GM10847 (cell line): ENCODE data around the gene PGGHG.

Experiments used
- POLR2A ChIP-seq: IDR thresholded peaks from 2 replicates; pipeline ENCODE4 v1.6.1; 2011; ENCODE audit not compliant: insufficient read length; ENCODE audit errors: extremely low read depth

The PGGHG gene

DNA sequence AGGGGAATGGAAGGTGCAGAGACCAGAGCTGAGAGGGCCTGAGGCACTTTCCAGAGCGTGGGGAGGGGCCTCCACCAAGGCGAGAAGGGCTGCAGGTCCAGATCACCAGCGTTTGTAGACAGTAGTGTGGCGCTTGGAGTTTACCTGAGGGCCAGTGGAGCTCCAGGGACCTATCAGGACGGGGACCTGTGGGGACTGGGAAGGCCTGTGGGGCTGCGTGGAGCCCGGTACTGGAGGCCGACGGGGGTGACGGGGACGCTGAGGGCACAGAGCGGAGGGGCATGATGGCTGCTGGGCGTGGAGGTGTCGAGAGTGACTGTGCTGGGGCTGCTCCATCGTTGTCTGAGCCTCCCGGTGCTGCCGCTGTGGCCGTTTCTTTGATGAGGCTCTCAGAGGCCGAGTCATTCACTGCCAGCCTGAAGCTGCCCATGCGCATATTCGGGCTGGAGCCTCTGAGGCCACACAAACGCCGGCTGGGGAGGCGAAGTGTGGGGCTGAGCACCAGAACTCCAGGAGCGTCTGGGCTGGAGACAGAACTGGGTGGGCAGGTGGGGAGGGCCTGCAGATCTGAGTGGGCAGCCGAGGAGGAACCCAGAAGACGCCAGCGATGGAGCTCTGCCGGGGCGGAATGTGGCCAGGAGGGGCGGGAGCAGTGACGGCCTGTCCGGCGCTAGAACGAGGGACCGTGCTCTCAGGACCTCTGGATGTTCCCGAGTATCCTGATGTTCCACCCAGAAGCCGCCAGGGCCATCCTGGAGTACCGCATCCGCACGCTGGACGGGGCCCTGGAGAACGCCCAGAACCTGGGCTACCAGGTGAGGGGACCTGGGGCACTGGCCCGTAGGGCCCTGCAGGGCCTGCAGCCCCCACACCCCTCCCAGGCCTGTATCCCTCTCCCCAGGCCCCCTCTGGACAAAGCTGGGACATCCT, 2.6 kb downstream of the PGGHG start:
- TF ChIP-seq POLR2A: no peak

DNA sequence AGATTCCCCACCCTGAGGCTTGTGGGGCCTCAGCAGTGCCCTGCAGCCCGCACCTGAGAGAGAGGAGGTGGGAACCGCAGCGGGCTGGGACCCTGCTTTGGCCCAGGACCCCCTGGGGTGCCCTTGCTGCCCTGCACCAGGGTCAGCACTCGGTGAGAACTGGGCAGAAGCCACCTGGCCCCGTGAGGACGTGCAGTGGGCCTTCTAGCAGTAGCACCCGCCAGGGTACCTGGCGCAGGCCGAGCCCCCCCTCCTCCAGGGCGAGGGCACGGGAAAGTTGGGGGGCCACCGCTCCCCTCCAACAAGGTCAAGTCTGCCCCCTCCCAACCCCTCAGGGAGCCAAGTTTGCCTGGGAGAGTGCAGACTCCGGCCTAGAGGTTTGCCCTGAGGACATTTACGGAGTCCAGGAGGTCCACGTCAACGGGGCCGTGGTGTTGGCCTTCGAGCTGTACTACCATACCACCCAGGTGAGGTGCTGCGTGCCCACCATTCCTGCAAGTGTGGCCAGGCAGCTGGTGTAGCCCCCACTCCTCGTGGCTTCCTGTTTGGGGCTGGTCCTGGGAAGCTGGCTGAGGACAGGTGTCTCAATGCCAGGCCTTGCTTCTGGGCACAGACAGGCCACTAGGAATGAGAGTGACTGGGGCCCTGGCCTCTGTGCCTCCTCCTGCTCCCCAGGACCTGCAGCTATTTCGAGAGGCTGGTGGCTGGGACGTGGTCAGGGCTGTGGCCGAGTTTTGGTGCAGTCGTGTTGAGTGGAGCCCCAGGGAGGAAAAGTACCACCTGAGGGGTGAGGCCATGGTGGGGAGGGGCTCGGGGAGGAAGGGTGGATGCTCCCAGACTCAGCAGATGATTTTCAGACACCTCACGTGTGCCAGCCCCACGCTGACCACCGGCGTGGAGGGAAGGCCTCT, 3.5 kb downstream of the PGGHG start:
- TF ChIP-seq POLR2A: no peak

DNA sequence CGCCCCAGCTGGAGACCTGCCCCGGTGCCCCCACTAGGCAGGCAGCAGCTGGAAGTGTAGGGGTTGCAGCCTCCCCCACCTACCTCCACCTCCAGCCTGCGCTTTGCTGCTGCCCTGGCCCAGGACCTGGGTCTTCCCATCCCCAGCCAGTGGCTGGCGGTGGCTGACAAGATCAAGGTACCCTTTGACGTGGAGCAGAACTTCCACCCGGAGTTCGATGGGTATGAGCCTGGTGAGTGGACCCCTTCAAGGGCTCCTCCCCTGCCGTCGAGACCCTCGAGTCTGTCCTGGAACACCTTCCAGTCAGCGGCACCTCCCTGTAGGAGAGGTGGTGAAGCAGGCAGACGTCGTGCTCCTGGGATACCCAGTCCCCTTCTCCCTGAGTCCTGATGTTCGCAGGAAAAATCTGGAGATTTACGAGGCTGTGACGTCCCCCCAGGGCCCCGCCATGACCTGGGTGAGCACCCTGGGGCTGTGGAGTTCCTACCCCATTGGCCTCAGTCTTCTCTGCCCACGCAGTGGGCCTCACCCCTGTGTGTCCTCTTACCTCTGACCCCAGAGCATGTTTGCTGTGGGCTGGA, 4.4 kb downstream of the PGGHG start:
- TF ChIP-seq POLR2A: no peak

DNA sequence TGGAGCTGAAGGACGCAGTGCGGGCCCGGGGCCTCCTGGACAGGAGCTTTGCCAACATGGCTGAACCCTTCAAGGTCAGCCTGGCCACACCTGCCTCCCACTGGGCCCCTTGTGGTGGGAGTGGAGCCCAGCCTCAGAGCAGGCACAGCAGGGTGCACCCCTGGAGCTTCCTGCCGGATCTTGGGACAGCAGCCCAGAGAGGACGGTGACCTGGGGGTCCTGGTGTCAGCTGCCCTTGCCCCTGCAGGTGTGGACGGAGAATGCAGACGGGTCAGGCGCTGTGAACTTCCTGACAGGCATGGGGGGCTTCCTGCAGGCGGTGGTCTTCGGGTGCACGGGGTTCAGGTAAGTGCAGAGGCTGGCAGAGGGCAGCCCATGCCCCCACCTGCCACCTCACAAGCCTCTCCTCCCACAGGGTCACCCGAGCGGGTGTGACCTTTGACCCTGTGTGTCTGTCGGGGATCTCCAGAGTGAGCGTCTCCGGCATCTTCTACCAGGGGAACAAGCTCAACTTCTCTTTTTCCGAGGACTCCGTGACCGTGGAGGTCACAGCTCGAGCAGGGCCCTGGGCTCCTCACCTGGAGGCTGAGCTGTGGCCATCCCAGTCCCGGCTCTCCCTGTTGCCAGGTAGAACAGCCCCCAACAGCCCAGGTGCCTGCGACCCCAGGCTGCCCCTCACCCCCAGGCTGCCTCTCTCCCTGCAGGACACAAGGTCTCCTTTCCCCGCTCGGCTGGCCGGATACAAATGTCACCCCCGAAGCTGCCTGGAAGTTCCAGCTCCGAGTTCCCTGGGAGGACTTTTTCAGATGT, 5.1 kb downstream of the PGGHG start:
- no peak for TF ChIP-seq POLR2A

DNA sequence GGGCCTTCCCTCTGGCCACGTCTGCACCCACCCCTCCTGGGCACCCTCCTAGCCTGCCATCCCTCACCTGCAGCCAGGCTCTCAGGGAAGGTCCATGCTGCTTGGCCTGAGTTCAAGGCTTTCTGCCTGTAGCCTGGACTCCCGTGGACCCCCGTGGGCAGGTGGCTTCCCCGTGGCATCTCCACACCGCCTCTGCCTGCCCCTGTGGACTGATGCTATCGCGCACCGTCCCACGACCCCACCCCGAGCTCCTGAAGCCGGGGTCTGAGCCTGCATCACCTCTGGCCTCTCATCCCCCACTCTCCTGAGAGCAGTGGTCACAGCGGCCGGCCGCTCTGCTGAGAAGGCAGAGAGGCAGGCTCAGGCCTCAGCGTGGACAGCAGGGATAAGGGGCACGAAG, 5.9 kb downstream of the PGGHG start:
- no peak for TF ChIP-seq POLR2A

DNA sequence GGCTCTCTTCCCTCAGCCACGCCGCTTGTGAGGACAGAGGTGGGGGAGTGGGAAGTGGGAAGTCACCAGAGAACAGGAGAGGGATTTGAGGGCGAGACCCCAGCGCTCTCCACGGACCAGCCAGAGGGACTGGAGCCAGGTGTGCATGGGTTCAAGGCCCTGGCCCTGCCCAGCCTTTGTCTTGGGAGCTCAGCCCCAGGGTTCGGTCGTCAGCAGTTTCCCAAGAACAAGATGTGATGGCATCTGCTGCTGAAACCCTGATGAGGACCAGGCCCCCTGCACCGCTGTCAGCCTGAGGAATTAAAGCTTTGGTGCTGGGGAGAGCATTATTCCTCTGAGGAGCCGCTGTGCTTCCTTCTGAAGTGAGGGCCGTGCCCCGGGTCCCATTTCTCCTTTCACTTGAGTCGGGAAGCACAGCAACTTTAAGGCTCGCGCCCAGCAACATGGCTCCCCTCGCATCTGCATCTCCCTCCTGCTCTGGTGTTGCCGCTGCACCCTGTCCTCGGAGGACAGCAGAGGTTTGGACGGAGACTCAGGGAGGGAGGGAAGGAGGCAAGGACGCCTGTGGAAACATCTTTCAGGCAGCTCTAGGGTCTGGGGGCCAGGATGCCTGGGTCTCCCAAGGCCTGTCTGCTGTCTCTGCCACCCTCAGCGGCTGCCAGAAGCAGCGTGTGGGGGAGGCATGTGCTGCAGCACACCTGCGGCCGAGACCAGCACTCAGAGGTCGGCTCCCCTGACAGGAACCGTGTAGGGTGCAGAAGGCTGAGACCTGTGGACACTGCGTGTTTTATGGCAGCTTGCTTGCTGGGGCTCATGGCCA, 6.6 kb downstream of the PGGHG start:
- TF ChIP-seq POLR2A: no peak

DNA sequence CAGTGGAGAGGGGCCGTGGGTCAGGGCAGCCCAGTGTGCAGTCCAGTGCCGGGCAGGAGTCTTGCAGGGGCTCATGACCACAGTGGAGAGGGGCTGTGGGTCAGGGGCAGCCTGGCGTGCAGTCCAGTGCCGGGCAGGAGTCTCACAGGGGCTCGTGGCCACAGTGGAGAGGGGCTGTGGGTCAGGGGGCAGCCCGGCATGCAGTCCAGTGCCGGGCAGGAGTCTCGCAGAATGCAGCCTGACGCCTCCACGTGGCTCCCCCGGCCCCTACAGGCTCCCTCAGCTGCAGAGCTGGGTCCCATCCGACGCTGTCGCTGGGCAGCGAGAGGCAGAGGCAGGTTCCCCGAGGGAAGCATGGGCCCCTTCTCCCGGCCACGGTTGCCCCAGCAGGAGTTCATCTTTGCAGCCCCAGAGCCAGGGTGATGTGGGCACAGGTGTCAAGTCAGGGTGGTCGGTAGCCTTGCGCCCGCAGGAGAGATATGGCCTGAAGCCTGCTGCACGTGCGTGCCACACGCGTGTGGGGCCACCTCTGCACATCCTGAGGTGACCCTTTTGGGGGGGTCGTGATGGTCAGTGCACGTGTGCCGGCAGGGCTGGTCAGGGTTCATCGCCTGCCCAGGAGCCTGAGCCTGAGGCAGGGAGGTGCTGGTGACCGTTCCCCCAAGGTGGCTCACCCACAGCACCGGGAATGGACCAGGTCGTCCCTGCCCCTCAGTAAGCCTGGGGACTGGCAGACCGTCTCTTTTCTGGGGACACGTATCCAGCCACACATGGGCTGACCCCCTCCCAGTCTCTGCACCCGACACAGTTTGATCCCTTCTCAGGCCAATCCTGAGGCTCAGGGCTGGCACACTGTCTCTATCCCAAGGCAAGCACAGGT, 7.5 kb downstream of the PGGHG start:
- no peak for TF ChIP-seq POLR2A

DNA sequence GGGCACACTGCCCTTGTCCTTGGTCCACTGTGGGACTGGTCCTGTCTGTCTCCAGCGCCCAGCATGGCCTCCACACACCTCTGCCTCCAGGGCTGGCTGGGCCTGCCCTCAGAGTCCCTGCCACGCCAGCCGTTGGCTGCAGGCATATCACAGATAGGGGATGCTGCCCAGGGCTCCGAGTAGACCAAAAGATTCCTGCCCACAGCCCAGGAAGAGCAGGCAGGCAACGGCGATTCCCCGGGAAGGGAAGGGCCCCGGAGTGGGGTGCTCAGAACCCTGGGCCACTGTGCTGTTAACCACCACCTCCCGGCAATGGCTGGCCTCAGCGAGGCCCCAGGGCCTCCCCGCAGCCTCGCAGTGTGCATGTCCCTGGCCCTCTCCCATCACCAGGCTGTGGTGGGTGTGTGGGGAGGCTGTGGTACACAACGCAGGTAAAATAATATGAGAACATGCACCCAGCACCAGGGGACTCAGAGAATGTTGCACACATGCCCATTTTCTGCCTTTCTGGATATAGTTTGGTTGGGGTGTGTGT, 8.2 kb downstream of the PGGHG start:
- TF ChIP-seq POLR2A: no peak

DNA sequence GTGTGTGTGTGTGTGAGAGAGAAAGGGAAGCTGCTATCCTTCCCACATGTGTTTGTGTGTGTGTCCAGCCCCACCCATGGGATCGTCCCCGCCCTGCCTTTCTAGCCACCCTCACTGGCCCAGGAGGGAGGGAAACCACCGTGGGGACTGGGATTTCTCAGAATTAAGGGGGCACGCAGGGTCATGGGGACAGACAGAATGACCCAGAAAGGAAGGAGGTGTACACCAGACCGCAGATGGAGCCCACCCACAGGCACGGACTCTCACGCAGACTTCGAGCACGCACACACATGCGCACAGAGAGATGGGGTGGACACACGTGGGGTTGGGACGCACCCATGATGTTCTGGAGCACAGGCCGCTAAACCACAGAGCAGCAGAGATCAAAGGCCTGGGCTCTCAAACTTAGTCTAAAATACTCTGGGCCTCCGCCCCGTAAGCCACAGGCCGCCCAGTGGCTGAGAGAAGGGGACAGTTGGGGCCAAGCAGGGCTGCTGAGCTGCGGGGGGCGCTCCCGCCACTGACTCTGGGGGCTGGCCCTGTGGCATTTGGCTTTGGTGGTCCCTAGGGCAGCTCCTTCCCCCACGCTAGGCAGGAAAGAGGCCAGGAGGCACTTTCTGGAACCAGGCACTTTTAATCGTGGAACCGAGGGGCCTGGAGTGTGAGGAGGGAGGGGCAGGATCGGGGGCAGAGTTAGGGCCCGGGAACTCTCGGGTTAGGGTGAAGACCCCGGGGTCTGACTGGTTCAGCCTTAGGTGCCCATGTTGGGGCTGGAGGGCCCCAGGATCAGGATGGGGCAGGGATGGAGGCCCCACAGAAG, 8.9 kb downstream of the PGGHG start:
- TF ChIP-seq POLR2A: no peak

DNA sequence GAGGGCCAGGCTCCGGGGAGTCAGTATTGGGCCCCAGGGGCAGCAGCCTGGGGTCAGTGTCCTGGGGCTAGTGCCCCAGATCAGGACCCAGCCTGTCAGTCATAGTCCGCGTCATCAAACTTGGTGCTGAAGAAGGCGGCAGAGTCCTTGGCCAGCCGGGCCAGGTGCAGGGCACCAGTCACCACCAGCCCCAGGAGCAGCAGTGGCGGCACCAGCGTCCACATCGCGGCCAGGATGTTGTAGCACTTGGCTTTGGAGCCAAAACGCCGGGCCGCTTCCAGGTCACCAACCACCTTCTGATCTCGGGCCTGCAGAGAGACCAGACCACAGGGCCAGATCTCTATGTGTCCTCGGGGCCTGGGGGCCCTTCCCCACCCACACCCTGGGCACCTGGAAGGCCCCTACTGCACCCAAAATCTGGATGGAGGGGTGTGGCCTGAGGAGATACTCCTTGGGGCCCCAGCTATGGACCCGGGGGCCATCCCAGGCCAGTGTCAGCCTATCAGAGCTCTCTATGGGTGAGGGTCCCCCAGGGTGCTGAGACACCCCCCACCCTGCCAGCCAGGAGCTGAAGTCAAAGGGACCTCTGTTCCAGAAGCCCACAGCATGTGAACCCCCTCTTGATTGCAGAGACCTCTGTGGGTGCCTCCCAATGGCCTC, 9.6 kb downstream of the PGGHG start:
- TF ChIP-seq POLR2A: no peak

DNA sequence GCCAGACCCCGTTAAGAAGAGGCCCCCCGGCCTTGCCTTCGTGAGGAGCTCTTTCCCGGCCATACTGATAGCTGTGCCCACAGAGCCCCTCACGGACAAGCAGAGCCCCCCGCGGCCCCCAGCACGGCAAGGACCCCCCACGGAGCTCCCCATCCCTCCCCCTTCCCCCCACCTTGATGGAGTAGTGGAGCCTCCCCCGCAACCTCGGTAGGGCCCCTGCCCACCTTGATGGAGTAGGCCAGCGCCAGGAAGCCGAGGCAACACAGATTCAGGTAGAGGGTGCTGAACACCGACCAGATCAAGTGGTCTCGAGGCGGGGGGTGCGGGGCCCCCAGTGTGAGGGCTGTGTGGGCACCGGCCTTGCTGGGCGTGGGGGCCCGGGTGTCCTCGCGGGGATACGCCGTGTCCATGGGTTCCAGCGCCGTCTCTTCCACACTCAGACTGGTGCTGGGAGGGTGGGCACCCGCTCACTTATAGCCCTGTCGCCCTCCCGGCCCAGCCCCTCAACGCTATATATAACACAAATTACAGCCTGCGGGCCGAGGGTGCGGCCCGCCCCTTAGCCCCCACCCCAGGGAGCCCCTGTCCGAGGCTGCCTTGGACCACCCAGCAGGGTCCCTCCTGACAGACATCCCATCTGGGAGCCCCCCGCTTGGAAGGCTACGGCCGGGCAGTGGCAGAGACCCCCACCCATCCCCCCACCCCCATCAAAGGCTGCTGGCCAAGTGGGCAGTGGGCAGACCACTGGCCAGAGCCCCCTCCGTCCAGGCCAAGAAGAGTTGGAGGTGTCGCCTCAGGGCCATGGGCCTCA, 10.4 kb downstream of the PGGHG start, which contains the start of gene IFITM5:
Gene IFITM5, minus strand, starts transcription at position 446 of the 811 bp plus-strand sequence. Its CDS starts 36 bp downstream, at position 410.
- no peak for TF ChIP-seq POLR2A
